Measurements from ENCODE around the gene TET1.

- TF ChIP-seq POLR2A (IDR thresholded peaks at IDR 0.05; ENCODE audit: low read length) = no peak
- no peak for TF ChIP-seq CTCF (IDR thresholded peaks at IDR 0.05)
- TF ChIP-seq CHD2 (IDR thresholded peaks at IDR 0.05; ENCODE audit: low read length, partially characterized antibody) = no peak
- no peak for TF ChIP-seq KDM1A (IDR thresholded peaks at IDR 0.05; ENCODE audit: low read depth)
- no peak for TF ChIP-seq ESRRA (IDR thresholded peaks at IDR 0.05; ENCODE audit: borderline replicate concordance, low read length)
- no peak for TF ChIP-seq PHF8 (IDR thresholded peaks at IDR 0.05; ENCODE audit: borderline replicate concordance, low read depth)
- TF ChIP-seq RFX5 (IDR thresholded peaks at IDR 0.05) = no peak
- no peak for TF ChIP-seq BCL3 (IDR thresholded peaks at IDR 0.05)
- TF ChIP-seq ZC3H11A (IDR thresholded peaks at IDR 0.05) = no peak
- TF ChIP-seq CEBPB (IDR thresholded peaks at IDR 0.05) = no peak
- no peak for TF ChIP-seq ZFP36 (IDR thresholded peaks at IDR 0.05; ENCODE audit: borderline replicate concordance, partially characterized antibody)
Measured at GRCh38 chr10:68647672-68648341, 87.7 kb downstream of the TET1 start.

All from A549 (cell line).